Smooth muscle cell (in vitro differentiated cells): Measurements from ENCODE around the gene SAMD14. TPM values are rescaled to one million over a fixed set of nuclear protein-coding genes. Genes with fewer than 3 reads are reported as not detected.

Experiments used
- DNase-seq: peaks from one replicate; lab custom pipeline; 2025; ENCODE audit not compliant: unreplicated experiment; lab: John Stamatoyannopoulos, UW
- H2AFZ ChIP-seq: fragments of 200-600 bp; sonication (generic); 2 replicates; pipeline ENCODE4 v1.6.0; 2016; ENCODE audit warnings: antibody characterized with exemption, low read depth, mild to moderate bottlenecking
- H3F3A ChIP-seq: fragments of 200-600 bp; sonication (generic); 2 replicates; pipeline ENCODE4 v1.6.0; 2017; ENCODE audit warnings: antibody characterized with exemption, low read depth
- H3K27ac ChIP-seq: fragments of 200-600 bp; sonication (generic); 2 replicates; pipeline ENCODE4 v1.5.1; 2016; ENCODE audit warnings: low read depth, mild to moderate bottlenecking
- H3K27me3 ChIP-seq: fragments of 200-600 bp; sonication (generic); 2 replicates; pipeline ENCODE4 v1.6.1; 2016; ENCODE audit warnings: low read depth, mild to moderate bottlenecking
- H3K36me3 ChIP-seq: fragments of 200-600 bp; sonication (generic); 2 replicates; pipeline ENCODE4 v1.5.1; 2016; ENCODE audit warnings: low read depth
- H3K4me1 ChIP-seq: fragments of 200-600 bp; sonication (generic); 2 replicates; pipeline ENCODE4 v1.5.1; 2016; ENCODE audit warnings: low read depth
- H3K4me2 ChIP-seq: fragments of 200-600 bp; sonication (generic); 2 replicates; pipeline ENCODE4 v1.6.0; 2016; ENCODE audit warnings: mild to moderate bottlenecking
- H3K4me3 ChIP-seq: fragments of 200-600 bp; sonication (generic); 2 replicates; pipeline ENCODE4 v1.5.1; 2016; ENCODE audit warnings: mild to moderate bottlenecking
- H3K79me2 ChIP-seq: fragments of 200-600 bp; sonication (generic); 2 replicates; pipeline ENCODE4 v1.6.0; 2016; ENCODE audit warnings: low read depth, mild to moderate bottlenecking
- H3K9ac ChIP-seq: fragments of 200-600 bp; sonication (generic); 2 replicates; pipeline ENCODE4 v1.6.0; 2016; ENCODE audit warnings: low read depth
- H3K9me3 ChIP-seq: fragments of 200-600 bp; sonication (generic); replicated peaks from 2 replicates; pipeline ENCODE4 v1.5.1; 2016; ENCODE audit warnings: low read depth
- H4K20me1 ChIP-seq: fragments of 200-600 bp; sonication (generic); 2 replicates; pipeline ENCODE4 v1.6.0; 2016; ENCODE audit warnings: low read depth
- WGBS: methylation state at CpG from one replicate; pipeline ENCODE4 v1.1.7; 2016; ENCODE audit warnings: low lambda C conversion rate; 5-methylcytosine and 5-hydroxymethylcytosine counted together
- polyA plus RNA-seq: library from polyadenylated mRNA; unstranded; fragments of >200 nt; fragmentation: Nextera tagmentation; extraction: Ambion mirVana; gene quantifications from 2 replicates; pipeline ENCODE4 v1.2.1, GENCODE V29; 2016
- total RNA-seq: library from RNA; depleted of rRNA; stranded (reverse); fragments of >200 nt; gene quantifications from 2 replicates; pipeline ENCODE4 v1.2.3, GENCODE V29; 2014
- TF ChIP-seq, protein P1 (sequence below): fragments of 200-600 bp; sonication (generic); IDR thresholded peaks from 2 replicates; pipeline ENCODE4 v1.5.1; 2017; ENCODE audit warnings: borderline replicate concordance, mild to moderate bottlenecking, antibody characterized with exemption; ENCODE audit not compliant: insufficient read depth, poor library complexity, severe bottlenecking

The SAMD14 gene
- total and polyA plus RNA-seq, 2 experiments from 2014 or later: 13.7 to 39.1 TPM

DNA sequence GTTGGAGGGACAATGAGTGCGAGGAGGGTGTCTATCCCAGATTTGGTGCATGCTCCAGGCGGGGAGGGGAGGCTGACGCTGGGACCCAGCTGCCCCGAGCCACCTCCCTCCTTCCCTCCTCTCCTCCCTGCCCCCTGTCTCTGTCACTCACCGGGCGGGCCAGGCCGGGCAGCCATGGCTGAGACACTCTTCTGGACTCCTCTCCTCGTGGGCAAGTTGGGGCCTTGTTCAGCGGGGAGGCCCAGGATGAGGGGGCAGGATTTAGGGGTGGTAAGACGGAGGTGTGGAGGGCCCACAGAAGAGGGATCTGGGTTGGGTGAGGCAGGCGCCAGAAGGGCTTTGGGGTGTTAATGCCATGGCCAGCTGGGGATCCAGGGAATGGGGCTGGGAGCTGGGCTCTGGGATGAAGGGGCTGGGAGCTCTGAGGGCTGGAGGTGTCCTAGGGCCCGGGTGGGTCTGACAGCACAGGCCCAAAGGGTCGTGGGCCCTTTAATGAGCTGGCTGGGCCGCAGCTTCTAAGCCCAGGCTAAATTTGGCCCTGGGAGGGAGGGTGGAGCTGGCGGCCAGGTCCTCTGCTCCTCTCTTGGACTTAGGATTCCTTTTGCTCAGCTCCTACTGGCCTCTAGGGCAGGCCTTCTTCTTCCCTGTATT lies 36.0 kb upstream of the SAMD14 start, which contains the start of gene SGCA:
SGCA (plus strand) TSS at position 139 of the 651 bp plus-strand sequence; CDS start at position 175, 36 bp downstream.
- no peak for DNase-seq

DNA sequence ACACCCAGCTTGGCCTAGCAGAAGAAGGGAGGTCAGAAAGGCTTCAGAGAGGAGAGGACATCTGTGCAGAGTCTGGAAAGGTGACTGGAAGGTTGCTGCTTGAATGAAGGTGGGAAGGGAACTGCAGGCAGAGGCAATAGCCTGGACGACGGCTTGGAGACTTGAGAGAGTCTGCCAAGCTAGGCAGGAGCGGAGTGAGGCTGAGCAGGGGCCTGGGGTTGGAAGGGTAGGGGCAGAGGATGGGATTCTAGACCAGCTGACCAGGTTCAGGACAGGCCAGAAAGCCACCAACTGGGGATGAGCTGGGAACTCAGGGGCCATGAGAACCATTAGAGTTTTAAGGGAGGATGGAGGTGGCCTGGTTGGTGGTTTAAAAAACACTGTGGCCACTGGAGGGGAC lies 35.5 kb upstream of the SAMD14 start:
- 87% methylated on average over 3 of the region's 3 CpGs for WGBS
- no peak overlapping the region for H3K4me2 ChIP-seq
- TF ChIP-seq, protein P1, sequence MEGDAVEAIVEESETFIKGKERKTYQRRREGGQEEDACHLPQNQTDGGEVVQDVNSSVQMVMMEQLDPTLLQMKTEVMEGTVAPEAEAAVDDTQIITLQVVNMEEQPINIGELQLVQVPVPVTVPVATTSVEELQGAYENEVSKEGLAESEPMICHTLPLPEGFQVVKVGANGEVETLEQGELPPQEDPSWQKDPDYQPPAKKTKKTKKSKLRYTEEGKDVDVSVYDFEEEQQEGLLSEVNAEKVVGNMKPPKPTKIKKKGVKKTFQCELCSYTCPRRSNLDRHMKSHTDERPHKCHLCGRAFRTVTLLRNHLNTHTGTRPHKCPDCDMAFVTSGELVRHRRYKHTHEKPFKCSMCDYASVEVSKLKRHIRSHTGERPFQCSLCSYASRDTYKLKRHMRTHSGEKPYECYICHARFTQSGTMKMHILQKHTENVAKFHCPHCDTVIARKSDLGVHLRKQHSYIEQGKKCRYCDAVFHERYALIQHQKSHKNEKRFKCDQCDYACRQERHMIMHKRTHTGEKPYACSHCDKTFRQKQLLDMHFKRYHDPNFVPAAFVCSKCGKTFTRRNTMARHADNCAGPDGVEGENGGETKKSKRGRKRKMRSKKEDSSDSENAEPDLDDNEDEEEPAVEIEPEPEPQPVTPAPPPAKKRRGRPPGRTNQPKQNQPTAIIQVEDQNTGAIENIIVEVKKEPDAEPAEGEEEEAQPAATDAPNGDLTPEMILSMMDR: no peak
- no peak overlapping the region for H3K4me3 ChIP-seq
- no peaks in the 10 kb centered on the region for H3F3A ChIP-seq
- no peaks in the 10 kb centered on the region for H3K27me3 ChIP-seq
- H3K27ac ChIP-seq: no peak overlapping the region
- H4K20me1 ChIP-seq: no peaks in the 10 kb centered on the region
- H3K4me1 ChIP-seq: peaks cover 4% of the 10 kb centered on the region
- H3K36me3 ChIP-seq: no peaks in the 10 kb centered on the region
- H3K9ac ChIP-seq: no peak overlapping the region
- H3K9me3 ChIP-seq: no peaks in the 10 kb centered on the region
- H2AFZ ChIP-seq: no peak overlapping the region
- DNase-seq: no peak
- H3K79me2 ChIP-seq: no peaks in the 10 kb centered on the region

More for the DNA sequence above, 36.0 kb upstream of the SAMD14 start, which contains the start of gene SGCA:
- Histone ChIP-seq H3K79me2 (no peaks in the 10 kb centered on the region), H3K36me3 (no peaks in the 10 kb centered on the region), H3K9me3 (no peaks in the 10 kb centered on the region), H3F3A (no peaks in the 10 kb centered on the region), H3K27ac (no peak within 1 kb of the TSS), H3K9ac (no peak within 1 kb of the TSS), H4K20me1 (no peaks in the 10 kb centered on the region), H2AFZ (no peak within 1 kb of the TSS), H3K27me3 (no peaks in the 10 kb centered on the region), H3K4me3 (no peak within 1 kb of the TSS), H3K4me1 (peaks cover 4% of the 10 kb centered on the region), H3K4me2 (no peak within 1 kb of the TSS)
- TF ChIP-seq, protein P1: no peak
- WGBS: 66% methylated on average over 14 of the region's 15 CpGs

DNA sequence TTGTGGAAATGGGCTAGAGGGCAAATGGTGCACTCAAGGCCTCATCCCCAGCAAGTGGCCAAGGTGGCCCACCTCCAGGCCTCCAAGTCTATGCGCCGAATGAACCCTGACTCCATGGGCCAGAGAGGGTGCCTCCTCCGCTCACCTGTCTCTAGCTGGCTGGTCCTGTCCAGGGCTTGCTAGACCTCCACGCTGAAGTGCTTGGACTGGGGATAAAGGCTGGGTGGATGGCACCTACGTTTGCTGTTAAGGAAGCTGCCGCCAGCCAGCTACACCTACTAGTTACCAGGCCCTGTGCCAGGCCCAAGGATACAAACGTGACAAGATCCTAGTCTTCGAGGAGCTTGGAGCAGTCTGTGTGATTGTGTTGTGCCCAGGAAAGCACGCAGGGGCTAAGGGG lies 35.1 kb upstream of the SAMD14 start:
- Histone ChIP-seq H2AFZ (no peak overlapping the region), H3K4me3 (no peak overlapping the region), H3K36me3 (no peaks in the 10 kb centered on the region), H3K9me3 (no peaks in the 10 kb centered on the region), H3K4me2 (no peak overlapping the region), H3K4me1 (peaks cover 4% of the 10 kb centered on the region), H3F3A (no peaks in the 10 kb centered on the region), H3K79me2 (no peaks in the 10 kb centered on the region), H3K27ac (no peak overlapping the region), H3K27me3 (no peaks in the 10 kb centered on the region), H3K9ac (no peak overlapping the region), H4K20me1 (no peaks in the 10 kb centered on the region)
- WGBS: 95% methylated on average over 9 of the region's 9 CpGs
- no peak for DNase-seq
- TF ChIP-seq, protein P1: no peak

DNA sequence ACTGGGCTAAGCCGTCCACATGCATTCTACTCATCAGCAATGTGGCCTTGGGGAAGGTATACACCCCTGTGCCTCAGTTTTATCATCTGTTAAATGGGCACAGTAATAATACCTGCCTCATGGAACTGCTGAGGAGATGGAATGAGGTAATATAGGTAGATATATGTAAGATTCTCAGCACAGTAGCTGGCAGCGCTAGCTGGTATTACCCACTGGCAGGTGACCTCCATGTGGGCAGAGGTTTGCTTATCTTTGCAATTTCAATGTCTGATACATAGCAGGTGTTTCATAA lies 34.7 kb upstream of the SAMD14 start:
- Histone ChIP-seq H3K27ac (no peak overlapping the region), H3K4me1 (peaks cover 4% of the 10 kb centered on the region), H2AFZ (no peak overlapping the region), H3K79me2 (no peaks in the 10 kb centered on the region), H3K4me2 (no peak overlapping the region), H3K9me3 (no peaks in the 10 kb centered on the region), H3F3A (no peaks in the 10 kb centered on the region), H4K20me1 (no peaks in the 10 kb centered on the region), H3K27me3 (no peaks in the 10 kb centered on the region), H3K36me3 (no peaks in the 10 kb centered on the region), H3K4me3 (no peak overlapping the region), H3K9ac (no peak overlapping the region)
- DNase-seq: no peak
- TF ChIP-seq, protein P1: no peak
- WGBS: 98% methylated on average over 2 of the region's 2 CpGs
